Karpas-422 (cell line): ENCODE measurements around the gene ZNF582. TPM values are rescaled to one million over a fixed set of nuclear protein-coding genes. Genes with fewer than 3 reads are reported as not detected.

Experiments
- DNase-seq: peaks from one replicate; pipeline ENCODE4 v3.0.0-alpha.2; 2015
- H2AFZ ChIP-seq: fragments of 200-600 bp; sonication (generic); 2 replicates; pipeline ENCODE4 v1.6.1; 2014; ENCODE audit warnings: antibody characterized with exemption, low read length, mixed read lengths
- H3K27ac ChIP-seq: fragments of 200-600 bp; sonication (generic); 2 replicates; pipeline ENCODE4 v1.5.1; 2014; ENCODE audit warnings: mild to moderate bottlenecking, low read length, moderate library complexity
- H3K27me3 ChIP-seq: fragments of 200-600 bp; sonication (generic); 2 replicates; pipeline ENCODE4 v1.6.1; 2014; ENCODE audit warnings: low read length, mixed read lengths
- H3K36me3 ChIP-seq: fragments of 200-600 bp; sonication (generic); 2 replicates; pipeline ENCODE4 v1.6.1; 2014; ENCODE audit warnings: low read length, mixed read lengths; ENCODE audit not compliant: insufficient read depth
- H3K4me1 ChIP-seq: fragments of 200-600 bp; sonication (generic); 2 replicates; pipeline ENCODE4 v1.6.1; 2014; ENCODE audit warnings: mild to moderate bottlenecking, low read length, mixed read lengths
- H3K4me2 ChIP-seq: fragments of 200-600 bp; sonication (generic); 2 replicates; pipeline ENCODE4 v1.6.1; 2014; ENCODE audit warnings: low read length, low read depth, mild to moderate bottlenecking; ENCODE audit not compliant: poor library complexity, severe bottlenecking
- H3K4me3 ChIP-seq: fragments of 200-600 bp; sonication (generic); 2 replicates; pipeline ENCODE4 v1.5.1; 2014; ENCODE audit warnings: mild to moderate bottlenecking, antibody characterized with exemption, low read length, mixed read lengths
- H3K79me2 ChIP-seq: fragments of 200-600 bp; sonication (generic); 2 replicates; pipeline ENCODE4 v1.6.1; 2014; ENCODE audit warnings: mild to moderate bottlenecking, low read length, mixed read lengths
- H3K9ac ChIP-seq: fragments of 200-600 bp; sonication (generic); 2 replicates; pipeline ENCODE4 v1.6.0; 2014; ENCODE audit warnings: low read length
- H3K9me2 ChIP-seq: fragments of 200-600 bp; sonication (generic), shearing (Covaris generic); replicated peaks from 2 replicates; pipeline ENCODE4 v1.6.0; 2014; ENCODE audit warnings: mild to moderate bottlenecking, low read length, moderate library complexity; ENCODE audit not compliant: insufficient read depth
- H3K9me3 ChIP-seq: fragments of 300-700, 200-600 bp; sonication (generic); 2 replicates; pipeline ENCODE4 v1.6.1; 2014; ENCODE audit warnings: low read length, mixed read lengths
- H4K20me1 ChIP-seq: fragments of 200-600 bp; sonication (generic); 2 replicates; pipeline ENCODE4 v1.6.1; 2014; ENCODE audit warnings: mild to moderate bottlenecking, antibody characterized with exemption, low read length, low read depth; ENCODE audit not compliant: insufficient read depth
- total RNA-seq: library from RNA; depleted of rRNA; stranded (reverse); fragments of >200 nt; shearing (Covaris generic); gene quantifications from 2 replicates; pipeline ENCODE4 v1.2.3, GENCODE V29; 2014; ENCODE audit warnings: low replicate concordance

Gene ZNF582
- total RNA-seq, 1 experiment from 2014 or later: 2.6 TPM

DNA sequence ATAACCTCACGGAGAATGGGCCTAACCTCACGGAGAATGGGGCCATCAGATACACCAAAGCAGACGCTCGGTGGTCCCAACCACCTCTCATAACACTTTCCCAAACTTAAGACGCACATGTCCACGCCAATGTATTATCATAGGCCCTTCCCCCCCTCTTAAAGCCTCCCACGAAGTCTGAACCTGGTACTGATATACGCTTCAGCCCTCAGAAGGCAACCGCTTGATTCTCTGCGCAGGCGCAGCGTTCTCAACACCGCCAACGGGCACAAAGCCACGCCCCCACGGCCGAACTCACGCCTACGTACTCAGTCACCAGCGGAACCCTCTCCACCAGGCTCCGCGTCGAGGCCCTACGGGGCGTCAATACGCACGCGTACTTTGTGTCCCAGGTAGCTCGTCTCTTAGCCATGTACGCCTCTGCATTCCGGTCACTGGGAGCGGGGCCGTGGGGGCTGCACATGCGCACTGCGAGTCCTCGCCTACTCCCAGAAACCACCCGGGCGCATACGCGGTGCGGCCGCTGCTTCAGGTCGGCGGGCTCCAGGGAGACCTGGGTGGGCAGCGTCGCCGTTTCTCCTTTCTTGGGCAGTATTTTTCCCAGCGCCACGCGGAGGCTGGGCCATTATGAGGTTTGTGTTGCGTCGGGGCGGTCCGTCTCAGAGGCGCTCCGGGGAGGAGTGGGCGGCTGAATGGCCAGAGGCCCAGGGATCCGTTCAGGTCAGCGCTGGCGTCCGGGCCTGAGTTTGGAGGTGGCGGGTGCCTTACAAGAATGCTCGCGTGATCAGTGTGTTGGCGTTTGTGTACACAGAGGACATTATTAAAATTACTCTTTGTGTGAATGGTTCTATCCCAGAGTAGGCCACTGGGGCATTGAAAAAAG, 25.3 kb downstream of the ZNF582 start:
- H2AFZ ChIP-seq: peak overlapping the region; percentile 88
- no peaks in the 10 kb centered on the region for H4K20me1 ChIP-seq
- H3K79me2 ChIP-seq: no peaks in the 10 kb centered on the region
- no peaks in the 10 kb centered on the region for H3K36me3 ChIP-seq
- H3K4me2 ChIP-seq: peak overlapping the region; percentile 45
- peak overlapping the region; percentile 56 for H3K9ac ChIP-seq
- no peaks in the 10 kb centered on the region for H3K27me3 ChIP-seq
- DNase-seq: peak; percentile 60
- H3K4me3 ChIP-seq: peak overlapping the region; percentile 59
- 0 out of 2 replicates have a peak, but pooled peaks cover 2% of the 10 kb centered on the region for H3K4me1 ChIP-seq
- H3K27ac ChIP-seq: no peak overlapping the region
- no peaks in the 10 kb centered on the region for H3K9me2 ChIP-seq
- H3K9me3 ChIP-seq: peaks cover 28% of the 10 kb centered on the region

DNA sequence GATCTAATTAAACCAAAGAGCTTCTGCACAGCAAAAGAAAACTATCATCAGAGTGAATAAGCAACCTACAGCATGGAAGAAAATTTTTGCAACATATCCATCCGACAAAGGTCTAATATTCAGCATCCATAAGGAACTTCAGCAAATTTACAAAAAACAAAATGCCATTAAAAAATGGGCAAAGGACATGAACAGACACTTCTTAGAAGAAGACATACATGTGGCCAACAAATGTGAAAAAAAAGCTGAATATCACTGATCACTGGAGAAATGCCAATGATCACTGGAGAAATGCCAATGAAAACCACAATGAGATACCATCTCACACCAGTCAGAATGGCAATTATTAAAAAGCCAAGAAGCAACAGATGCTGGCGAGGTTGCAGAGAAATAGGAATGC, 32.5 kb downstream of the ZNF582 start:
- H3K79me2 ChIP-seq: no peaks in the 10 kb centered on the region
- no peaks in the 10 kb centered on the region for H3K36me3 ChIP-seq
- H3K4me1 ChIP-seq: no peaks in the 10 kb centered on the region
- H4K20me1 ChIP-seq: no peaks in the 10 kb centered on the region
- no peaks in the 10 kb centered on the region for H3K9me2 ChIP-seq
- H3K9ac ChIP-seq: no peak overlapping the region
- H3K27me3 ChIP-seq: no peaks in the 10 kb centered on the region
- no peak overlapping the region for H3K4me2 ChIP-seq
- no peak overlapping the region for H3K27ac ChIP-seq
- H3K4me3 ChIP-seq: no peak overlapping the region
- no peak for DNase-seq
- no peak overlapping the region for H2AFZ ChIP-seq
- peaks cover 27% of the 10 kb centered on the region for H3K9me3 ChIP-seq

DNA sequence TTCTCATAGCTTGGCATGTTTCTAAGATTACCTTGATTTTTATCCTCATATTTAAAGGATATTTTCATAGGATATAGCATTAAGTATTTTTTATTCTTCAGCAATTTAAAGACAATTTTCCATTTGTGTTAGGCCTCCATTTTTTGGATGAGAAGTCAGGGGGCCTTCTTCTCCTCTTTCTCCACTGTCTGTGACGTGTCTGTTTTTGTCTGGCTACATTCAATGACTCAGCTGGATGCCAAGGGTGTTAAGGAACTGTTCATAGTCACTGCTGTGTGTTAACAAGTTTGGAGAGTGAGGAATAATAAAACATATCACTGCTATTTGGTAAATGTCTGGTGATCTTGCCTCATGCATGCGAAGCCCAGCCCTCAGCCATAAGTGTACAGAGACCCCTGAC, 36.4 kb downstream of the ZNF582 start:
- Histone ChIP-seq H3K27me3 (no peaks in the 10 kb centered on the region), H3K4me1 (no peaks in the 10 kb centered on the region), H4K20me1 (no peaks in the 10 kb centered on the region), H3K27ac (no peak overlapping the region), H3K9ac (no peak overlapping the region), H3K4me3 (no peak overlapping the region), H3K9me3 (peaks cover 4% of the 10 kb centered on the region; the same call in 1 of the 2 replicates), H3K79me2 (no peaks in the 10 kb centered on the region), H3K9me2 (no peaks in the 10 kb centered on the region), H2AFZ (no peak overlapping the region), H3K36me3 (no peaks in the 10 kb centered on the region), H3K4me2 (no peak overlapping the region)
- DNase-seq: no peak

DNA sequence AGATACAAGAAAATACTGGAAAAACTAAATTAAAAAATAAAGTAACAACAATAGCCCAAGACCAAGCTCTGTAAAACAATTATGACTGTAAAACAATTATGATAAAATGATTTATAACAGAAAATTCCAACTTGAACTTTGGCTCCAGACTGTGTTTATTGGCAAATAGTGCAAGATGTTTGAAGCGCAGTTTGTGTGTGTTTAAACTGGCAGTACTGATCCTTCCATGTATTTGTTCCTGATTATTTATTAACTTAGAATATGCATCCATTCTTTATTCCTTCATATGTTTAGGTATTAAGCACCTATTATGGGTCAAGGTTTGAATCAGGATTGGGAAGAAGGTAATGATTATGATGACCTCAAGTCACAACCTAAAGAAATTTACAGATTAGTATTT, 37.8 kb downstream of the ZNF582 start:
- no peaks in the 10 kb centered on the region for H4K20me1 ChIP-seq
- no peak overlapping the region for H3K27ac ChIP-seq
- H3K36me3 ChIP-seq: no peaks in the 10 kb centered on the region
- no peaks in the 10 kb centered on the region for H3K79me2 ChIP-seq
- H3K9ac ChIP-seq: no peak overlapping the region
- H2AFZ ChIP-seq: no peak overlapping the region
- no peaks in the 10 kb centered on the region for H3K9me2 ChIP-seq
- peaks cover 4% of the 10 kb centered on the region; the same call in 1 of the 2 replicates for H3K9me3 ChIP-seq
- no peak for DNase-seq
- H3K27me3 ChIP-seq: no peaks in the 10 kb centered on the region
- no peaks in the 10 kb centered on the region for H3K4me1 ChIP-seq
- no peak overlapping the region for H3K4me2 ChIP-seq
- H3K4me3 ChIP-seq: no peak overlapping the region

DNA sequence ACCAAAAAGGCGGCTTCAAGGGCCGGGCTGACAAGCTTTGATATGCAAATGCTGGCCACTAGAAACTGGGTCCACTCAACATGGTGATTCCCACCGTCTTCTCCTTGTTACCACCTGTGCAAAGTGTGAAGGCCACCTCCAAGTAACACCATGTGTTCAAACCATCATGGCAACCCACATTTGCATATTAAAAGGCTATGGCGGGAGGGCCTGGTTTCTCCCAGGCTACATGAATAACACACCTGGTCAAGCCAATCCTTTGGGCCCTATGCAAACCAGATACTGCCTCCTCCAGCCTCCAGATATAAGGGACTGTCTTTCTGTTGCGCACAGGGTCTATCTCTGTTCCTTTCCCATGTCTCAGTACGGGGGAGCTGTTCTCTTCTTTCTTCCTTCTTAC, 42.1 kb downstream of the ZNF582 start:
- Histone ChIP-seq H3K79me2 (no peaks in the 10 kb centered on the region), H3K36me3 (no peaks in the 10 kb centered on the region), H3K27ac (no peak overlapping the region), H3K9ac (no peak overlapping the region), H3K9me2 (no peaks in the 10 kb centered on the region), H3K4me2 (no peak overlapping the region), H3K9me3 (no peaks in the 10 kb centered on the region), H3K4me3 (no peak overlapping the region), H3K27me3 (no peaks in the 10 kb centered on the region), H4K20me1 (no peaks in the 10 kb centered on the region), H3K4me1 (no peaks in the 10 kb centered on the region), H2AFZ (no peak overlapping the region)
- no peak for DNase-seq

DNA sequence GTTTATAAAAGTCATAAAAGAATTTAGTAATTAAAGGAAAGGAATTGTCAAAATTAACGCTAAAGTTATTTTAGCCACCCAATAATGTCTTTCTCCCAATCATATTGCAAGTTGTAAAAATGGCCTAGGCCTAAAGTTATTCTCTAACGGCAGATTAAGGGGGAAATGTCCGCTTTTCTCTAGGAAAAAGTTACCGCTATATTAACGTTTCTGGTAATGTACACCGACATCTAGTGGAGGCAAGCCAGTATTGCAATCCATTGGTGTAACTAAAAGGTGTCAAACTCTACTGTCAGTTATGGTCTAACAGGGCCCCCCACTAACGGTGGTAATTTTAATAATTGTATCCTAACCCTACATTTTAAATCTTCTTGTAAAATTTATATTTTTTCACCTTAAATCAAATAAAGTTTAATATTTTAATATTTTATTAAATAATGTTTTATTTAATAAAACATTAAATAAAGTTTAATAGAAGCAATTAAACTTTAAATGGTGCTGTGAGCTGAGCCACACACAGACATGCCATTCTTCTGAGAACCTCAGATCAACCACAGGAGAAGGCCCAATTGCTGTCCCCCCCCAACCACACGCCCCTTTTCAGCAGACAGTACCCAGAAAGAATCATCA, 42.8 kb downstream of the ZNF582 start:
- Histone ChIP-seq H2AFZ (no peak overlapping the region), H3K9me3 (no peaks in the 10 kb centered on the region)

DNA sequence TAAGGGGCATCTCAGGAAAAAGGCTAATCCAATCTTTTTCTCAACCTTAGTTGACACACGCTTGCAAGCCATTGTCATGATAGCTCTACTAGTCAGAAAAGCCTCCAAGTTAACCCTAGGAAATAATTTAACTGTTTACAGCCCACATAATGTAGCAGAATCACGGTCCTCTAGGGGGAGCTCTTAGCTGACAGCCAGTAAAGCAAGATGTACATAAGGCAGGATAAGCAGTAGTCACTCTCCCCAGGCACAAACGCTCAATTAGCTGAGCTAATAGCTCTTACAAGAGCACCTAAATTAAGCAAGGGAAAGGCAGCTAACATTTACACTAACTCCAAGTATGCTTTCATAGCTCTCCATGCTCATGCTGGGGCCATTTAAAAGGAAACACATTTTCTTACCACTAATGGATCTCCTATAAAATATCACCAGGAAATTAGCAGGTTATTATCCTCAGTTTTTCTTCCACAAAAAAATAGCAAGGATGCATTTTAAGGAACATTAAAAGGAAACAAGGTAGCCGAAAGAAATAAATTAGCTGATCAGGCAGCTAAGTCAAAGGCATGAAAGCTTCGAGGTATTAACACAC, 45.0 kb downstream of the ZNF582 start:
- H3K79me2 ChIP-seq: no peaks in the 10 kb centered on the region
- no peak overlapping the region for H3K27ac ChIP-seq
- H3K9me3 ChIP-seq: no peaks in the 10 kb centered on the region
- no peak overlapping the region for H3K4me2 ChIP-seq
- no peak overlapping the region for H3K4me3 ChIP-seq
- H3K36me3 ChIP-seq: no peaks in the 10 kb centered on the region
- H3K9ac ChIP-seq: no peak overlapping the region
- no peak overlapping the region for H2AFZ ChIP-seq
- H3K4me1 ChIP-seq: no peaks in the 10 kb centered on the region
- H3K27me3 ChIP-seq: no peaks in the 10 kb centered on the region
- H3K9me2 ChIP-seq: no peaks in the 10 kb centered on the region
- H4K20me1 ChIP-seq: no peaks in the 10 kb centered on the region
- DNase-seq: peak; percentile 81

More for the DNA sequence above, 42.8 kb downstream of the ZNF582 start:
- no peak overlapping the region for H3K4me2 ChIP-seq
- DNase-seq: peak; percentile 92
- H3K27me3 ChIP-seq: no peaks in the 10 kb centered on the region
- H3K27ac ChIP-seq: no peak overlapping the region
- no peaks in the 10 kb centered on the region for H3K4me1 ChIP-seq
- no peaks in the 10 kb centered on the region for H4K20me1 ChIP-seq
- H3K9me2 ChIP-seq: no peaks in the 10 kb centered on the region
- no peak overlapping the region for H3K9ac ChIP-seq
- no peak overlapping the region for H3K4me3 ChIP-seq
- no peaks in the 10 kb centered on the region for H3K36me3 ChIP-seq
- no peaks in the 10 kb centered on the region for H3K79me2 ChIP-seq

DNA sequence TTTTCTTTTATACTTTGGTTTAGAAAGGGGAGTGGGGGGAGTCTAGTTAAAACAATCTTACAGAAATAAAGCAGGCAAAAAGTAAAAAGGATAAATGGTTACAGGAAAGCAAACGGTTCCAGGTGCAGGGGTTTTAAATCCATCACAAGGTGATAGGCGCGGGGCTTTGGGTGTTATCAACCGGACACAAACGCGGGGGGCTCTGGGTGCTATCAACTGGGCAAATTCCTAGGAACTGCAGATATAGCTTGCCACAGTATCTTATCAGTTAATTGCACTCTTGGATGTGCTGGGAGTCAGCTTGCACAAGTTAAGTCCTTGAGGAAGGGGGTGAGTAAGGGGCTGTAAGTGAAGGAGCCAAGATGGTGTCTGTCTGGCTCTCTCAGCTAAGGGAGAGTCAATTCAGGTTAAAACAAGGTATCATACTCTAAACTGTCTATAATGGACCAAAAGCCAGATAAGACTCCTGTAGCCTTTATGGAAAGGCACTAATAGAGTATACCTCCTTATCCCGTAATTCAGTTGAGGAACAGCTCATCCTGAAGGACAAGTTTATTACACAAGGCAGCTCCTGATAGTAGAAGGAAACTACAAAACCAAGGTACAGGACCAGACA, 46.1 kb downstream of the ZNF582 start:
- Histone ChIP-seq H3K4me3 (no peak overlapping the region), H3K9ac (no peak overlapping the region), H3K79me2 (no peaks in the 10 kb centered on the region), H2AFZ (no peak overlapping the region), H3K9me2 (no peaks in the 10 kb centered on the region), H3K4me1 (no peaks in the 10 kb centered on the region), H3K9me3 (peaks cover 4% of the 10 kb centered on the region), H4K20me1 (no peaks in the 10 kb centered on the region), H3K27ac (no peak overlapping the region), H3K36me3 (no peaks in the 10 kb centered on the region), H3K27me3 (peaks cover 4% of the 10 kb centered on the region; the same call in 1 of the 2 replicates), H3K4me2 (no peak overlapping the region)
- no peak for DNase-seq
